ENCODE data around the gene SPINDOC. TPM values are rescaled to one million over a fixed set of nuclear protein-coding genes. Genes with fewer than 3 reads are reported as not detected.

SPINDOC gene
- polyA plus RNA-seq, 1 of the 3 experiments (the other 2 are of a cell fraction) = 45.0 TPM

- peaks cover 21% of the 10 kb centered on the region for H3F3A ChIP-seq (replicated peaks; ENCODE audit: insufficient read depth)
- peaks cover 12 to 16% of the 10 kb centered on the region in 2 experiments for H3K36me3 ChIP-seq (replicated peaks in 1 of 2; ENCODE audit: control insufficient read depth in 1 of 2, insufficient read depth in 2 of 2, low read length in 1 of 2)
- peaks cover 100% of the 10 kb centered on the region for H3K79me2 ChIP-seq (ENCODE audit: insufficient read depth)
- CTCF ChIA-PET = interaction anchor here (1.0 to 1.7 kb wide), 5 partner anchors 16 to 101 kb away, joined by 3 to 8 read pairs (median 4); no protein-coding TSS in a partner anchor
- no peaks in the 10 kb centered on the region for H3K27me3 ChIP-seq (ENCODE audit: insufficient read depth)
- no peak overlapping the region for H2AFZ ChIP-seq (ENCODE audit: low read depth)
- 0 out of 2 replicates have a peak overlapping the region, but pooled peaks have one; percentile 40 for H3K4me2 ChIP-seq
- H3K9me3 ChIP-seq = no peaks in the 10 kb centered on the region
- WGBS (ENCODE audit: low lambda C conversion rate) = 89% methylated on average over 4 of the region's 4 CpGs
- DNase-seq = no peak
- no peak overlapping the region for H3K4me3 ChIP-seq (ENCODE audit: low read depth in 2 of 2, low read length in 1 of 2)
- TF ChIP-seq NRF1 (IDR thresholded peaks at IDR 0.05; ENCODE audit: low read depth, low read length) = no peak
- no peak for TF ChIP-seq FOXJ3 (CRISPR knock-in tag; IDR thresholded peaks at IDR 0.05)
- TF ChIP-seq TAF1 (IDR thresholded peaks at IDR 0.05; ENCODE audit: borderline replicate concordance, low read depth, low read length) = no peak
- TF ChIP-seq REST (IDR thresholded peaks at IDR 0.05; ENCODE audit: low read depth, low read length) = no peak
- no peak for TF ChIP-seq POLR2AphosphoS5 (IDR thresholded peaks at IDR 0.05; ENCODE audit: low read depth, low read length)
- TF ChIP-seq RFX5 (IDR thresholded peaks at IDR 0.05; ENCODE audit: low read length) = no peak
- no peak for TF ChIP-seq ZBTB33 (IDR thresholded peaks at IDR 0.05; ENCODE audit: borderline replicate concordance, low read depth)
- TF ChIP-seq RAD21 (IDR thresholded peaks at IDR 0.05; ENCODE audit: low read length) = no peak
- TF ChIP-seq GATA2 (CRISPR knock-in tag; IDR thresholded peaks at IDR 0.05) = no peak
- TF ChIP-seq NFIC (IDR thresholded peaks at IDR 0.05; ENCODE audit: borderline replicate concordance) = no peak
- TF ChIP-seq, protein P1, sequence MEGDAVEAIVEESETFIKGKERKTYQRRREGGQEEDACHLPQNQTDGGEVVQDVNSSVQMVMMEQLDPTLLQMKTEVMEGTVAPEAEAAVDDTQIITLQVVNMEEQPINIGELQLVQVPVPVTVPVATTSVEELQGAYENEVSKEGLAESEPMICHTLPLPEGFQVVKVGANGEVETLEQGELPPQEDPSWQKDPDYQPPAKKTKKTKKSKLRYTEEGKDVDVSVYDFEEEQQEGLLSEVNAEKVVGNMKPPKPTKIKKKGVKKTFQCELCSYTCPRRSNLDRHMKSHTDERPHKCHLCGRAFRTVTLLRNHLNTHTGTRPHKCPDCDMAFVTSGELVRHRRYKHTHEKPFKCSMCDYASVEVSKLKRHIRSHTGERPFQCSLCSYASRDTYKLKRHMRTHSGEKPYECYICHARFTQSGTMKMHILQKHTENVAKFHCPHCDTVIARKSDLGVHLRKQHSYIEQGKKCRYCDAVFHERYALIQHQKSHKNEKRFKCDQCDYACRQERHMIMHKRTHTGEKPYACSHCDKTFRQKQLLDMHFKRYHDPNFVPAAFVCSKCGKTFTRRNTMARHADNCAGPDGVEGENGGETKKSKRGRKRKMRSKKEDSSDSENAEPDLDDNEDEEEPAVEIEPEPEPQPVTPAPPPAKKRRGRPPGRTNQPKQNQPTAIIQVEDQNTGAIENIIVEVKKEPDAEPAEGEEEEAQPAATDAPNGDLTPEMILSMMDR (IDR thresholded peaks at IDR 0.05) = no peak
- no peak for TF ChIP-seq RCOR1 (IDR thresholded peaks at IDR 0.05; ENCODE audit: low read length)
- no peak for TF ChIP-seq MXI1 (IDR thresholded peaks at IDR 0.05; ENCODE audit: low read depth, low read length)
- TF ChIP-seq TEAD4 (IDR thresholded peaks at IDR 0.05; ENCODE audit: borderline replicate concordance, insufficient read depth) = no peak
- no peak for TF ChIP-seq YY1 (IDR thresholded peaks at IDR 0.05; ENCODE audit: low read depth)
- TF ChIP-seq, protein P2, sequence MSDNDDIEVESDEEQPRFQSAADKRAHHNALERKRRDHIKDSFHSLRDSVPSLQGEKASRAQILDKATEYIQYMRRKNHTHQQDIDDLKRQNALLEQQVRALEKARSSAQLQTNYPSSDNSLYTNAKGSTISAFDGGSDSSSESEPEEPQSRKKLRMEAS (IDR thresholded peaks at IDR 0.05; ENCODE audit: low read depth) = no peak
- TF ChIP-seq GABPA (IDR thresholded peaks at IDR 0.05; ENCODE audit: low read depth) = no peak
- TF ChIP-seq JUND (IDR thresholded peaks at IDR 0.05) = no peak
- TF ChIP-seq SMC3 (IDR thresholded peaks at IDR 0.05; ENCODE audit: low read depth, low read length) = no peak
- TF ChIP-seq SIN3A (IDR thresholded peaks at IDR 0.05; ENCODE audit: borderline replicate concordance, low read depth, low read length) = no peak
- POLR2A ChIA-PET = no interaction called here
- H3K9me2 ChIP-seq = no peaks in the 10 kb centered on the region
- no peak overlapping the region for H3K9ac ChIP-seq
- H3K4me1 ChIP-seq (ENCODE audit: control insufficient read depth in 1 of 2, insufficient read depth in 2 of 2, low read depth in 1 of 2, low read length in 1 of 2) = peaks cover 18 to 22% of the 10 kb centered on the region in 2 experiments; a peak in 3 of 4 replicates
- H4K20me1 ChIP-seq (ENCODE audit: insufficient read depth) = peaks cover 90% of the 10 kb centered on the region
- peak overlapping the region in 1 of 2 experiments; percentile 54; a peak in 2 of 4 replicates for H3K27ac ChIP-seq (ENCODE audit: low read depth in 2 of 2, low read length in 1 of 2)
Measured at GRCh38 chr11:63844836-63845235, 31.6 kb downstream of the SPINDOC start.
